OCI-M2 (cell line): ENCODE results near the gene MORN1.
"Not testable (repeated sequence)": the region's sequence is repeated elsewhere in the genome, so short reads cannot be mapped to it uniquely, and the experiment has no call there.

Source experiments
- DNase-seq: peaks from one replicate; lab custom pipeline; 2025; ENCODE audit not compliant: unreplicated experiment; lab: John Stamatoyannopoulos, UW

MORN1 gene

GRCh38 chr1:2297246-2298011, 93.9 kb downstream of the MORN1 start:
- DNase-seq = no peak

GRCh38 chr1:2296614-2297013, 94.7 kb downstream of the MORN1 start:
- DNase-seq = no peak

- not testable (repeated sequence) for DNase-seq
Observed at GRCh38 chr1:2296211-2296610, 95.1 kb downstream of the MORN1 start.

- no peak for DNase-seq
Observed at GRCh38 chr1:2295526-2295925, 95.8 kb downstream of the MORN1 start.

- DNase-seq = no peak
Observed at GRCh38 chr1:2294725-2295078, 96.7 kb downstream of the MORN1 start.

DNA sequence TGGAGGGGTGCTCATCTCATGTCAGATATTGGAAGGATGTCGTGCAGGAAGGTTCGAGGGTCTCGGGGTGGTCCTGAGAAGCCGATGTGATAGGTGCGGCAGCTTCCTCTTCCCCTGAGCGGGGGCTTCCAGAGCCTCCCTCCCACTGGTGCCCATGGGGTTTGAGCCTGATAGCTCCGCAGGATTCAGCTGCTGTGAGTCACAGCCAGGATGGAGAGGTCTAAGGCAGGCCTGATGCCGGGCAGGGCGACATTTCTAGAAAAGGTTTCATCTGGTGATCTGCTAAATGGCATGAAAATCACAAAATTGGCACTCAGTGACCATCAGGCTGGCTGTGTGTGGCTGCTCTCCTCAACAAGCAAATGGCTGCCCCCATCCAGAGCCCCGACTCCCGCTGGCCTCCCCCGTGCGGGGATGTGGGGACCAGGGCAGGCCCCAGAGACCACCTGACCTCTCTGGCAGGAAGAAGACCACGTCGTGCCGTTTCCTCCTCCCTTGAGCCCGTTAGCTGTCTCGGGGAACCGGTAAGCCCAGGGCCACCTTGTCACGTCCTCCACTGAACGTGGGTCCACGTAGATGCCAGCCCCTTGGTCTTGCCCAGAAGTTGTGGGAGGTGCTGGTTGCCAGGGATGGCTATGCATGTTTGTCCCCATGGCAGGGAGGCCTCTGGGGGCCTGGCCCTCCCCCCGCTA, 97.2 kb downstream of the MORN1 start:
- no peak for DNase-seq

DNA sequence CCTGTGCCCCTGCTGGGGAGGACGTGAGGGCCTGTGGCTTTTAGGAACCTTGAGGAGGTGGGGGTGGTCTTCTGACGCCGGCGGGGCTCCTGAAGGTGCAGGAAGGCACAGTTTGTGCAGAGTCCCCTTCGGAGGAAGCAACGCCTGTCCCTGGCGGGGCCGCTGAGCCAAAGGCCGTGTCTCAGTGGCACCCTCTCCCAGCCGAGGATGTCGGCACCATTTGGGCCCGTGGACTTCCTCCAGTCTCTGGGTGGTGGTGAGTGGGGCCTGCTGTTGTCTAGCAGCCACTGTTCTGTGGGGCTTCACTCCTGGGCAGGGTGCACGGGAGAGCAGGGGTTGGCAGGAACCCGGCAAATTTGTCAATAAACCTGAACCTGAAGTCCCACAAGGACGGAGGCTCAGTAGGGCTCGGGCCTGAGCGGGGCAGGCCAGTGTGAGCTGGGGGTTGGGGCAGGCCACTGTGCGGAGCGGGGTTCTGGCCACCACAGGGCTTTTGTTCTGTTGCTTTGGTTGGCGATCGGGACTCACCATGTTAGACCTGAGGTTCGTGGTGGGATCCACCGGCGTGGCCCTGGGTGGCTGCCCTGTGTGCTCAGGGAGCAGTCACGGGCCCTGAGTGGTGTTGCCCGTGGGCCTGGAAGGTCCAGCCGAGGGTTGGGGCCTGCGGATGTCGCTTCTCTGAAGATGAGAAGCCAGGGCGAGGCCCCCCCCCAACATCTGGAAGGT, 98.5 kb downstream of the MORN1 start:
- DNase-seq = no peak

DNA sequence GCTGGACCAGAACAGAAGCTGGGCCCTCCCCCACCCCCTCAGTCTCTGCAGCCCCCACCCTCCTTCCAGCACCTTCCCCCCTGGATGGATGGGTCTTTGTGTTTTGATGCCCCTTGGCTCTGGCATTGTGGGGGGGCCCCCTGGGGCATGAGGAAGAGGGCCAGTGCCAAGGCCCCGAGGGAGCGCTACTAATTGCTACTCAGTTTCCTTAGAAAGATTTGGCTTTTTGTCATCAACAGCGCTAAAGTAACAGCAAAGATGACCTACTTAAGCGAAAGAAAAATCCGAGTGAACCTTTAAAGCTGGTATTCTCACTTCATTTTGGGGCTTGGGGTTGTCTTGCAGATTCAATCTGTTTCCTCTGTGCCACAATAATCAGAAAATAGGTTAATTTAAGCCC, 99.8 kb downstream of the MORN1 start:
- no peak for DNase-seq

GRCh38 chr1:2290595-2291510, 100.5 kb downstream of the MORN1 start:
- DNase-seq = no peak

DNA sequence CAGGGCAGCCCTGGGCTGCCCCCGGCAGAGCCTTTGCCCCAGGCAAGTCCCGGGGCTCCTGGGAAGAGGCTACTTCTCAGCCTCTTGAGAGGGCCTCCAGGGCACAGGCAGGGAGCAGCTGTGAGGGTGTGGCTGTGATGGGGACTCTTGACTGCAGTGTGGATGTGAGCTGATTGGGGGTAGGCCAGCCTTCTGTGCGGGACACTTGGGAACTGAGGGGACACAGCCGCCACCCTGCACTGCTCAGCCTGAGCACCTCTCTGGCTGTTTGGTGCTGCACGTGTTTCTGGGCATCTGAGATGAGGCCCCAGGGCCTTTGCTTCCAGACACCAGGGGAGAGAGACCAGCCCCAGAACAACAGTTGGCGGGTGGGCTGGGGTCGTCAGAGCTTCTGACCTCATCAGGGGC, 101.2 kb downstream of the MORN1 start:
- no peak for DNase-seq

GRCh38 chr1:2289607-2290006, 101.7 kb downstream of the MORN1 start:
- no peak for DNase-seq

DNA sequence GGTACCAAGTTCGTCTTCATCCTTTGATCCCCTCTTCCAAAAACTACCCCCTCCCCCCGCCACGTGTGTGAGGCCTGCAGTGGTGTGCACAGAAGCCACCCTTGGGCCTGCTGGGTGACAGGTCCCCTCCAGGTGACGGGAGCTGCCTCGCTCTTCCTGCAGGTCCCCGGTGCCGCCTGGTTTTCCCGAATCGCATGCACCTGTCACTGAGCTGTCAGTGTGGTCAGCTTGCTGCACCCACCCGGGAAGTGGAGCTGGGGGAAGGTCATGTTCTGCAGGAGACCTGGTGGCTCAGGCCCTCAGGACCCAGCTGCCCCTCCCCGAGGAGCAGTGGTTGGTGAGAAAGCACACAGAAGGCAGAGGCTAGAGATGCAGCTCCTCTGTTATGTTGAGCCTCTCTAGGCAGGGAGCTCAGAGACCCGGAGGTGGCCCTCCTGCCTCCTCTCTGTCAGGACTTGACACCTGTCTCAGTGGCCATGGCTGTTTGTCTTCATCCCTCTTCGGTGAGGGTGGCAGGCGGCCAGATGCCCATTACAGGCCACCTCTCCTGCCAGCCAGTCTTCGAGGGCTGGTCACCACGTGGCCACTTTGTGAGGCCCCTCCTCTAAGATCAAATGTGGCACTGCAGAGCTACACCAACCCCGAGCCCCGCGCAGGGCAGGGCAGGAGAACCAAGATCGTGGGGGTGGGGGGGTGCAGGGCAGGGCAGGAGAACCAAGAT, 102.4 kb downstream of the MORN1 start:
- DNase-seq = no peak

- no peak for DNase-seq
Observed at GRCh38 chr1:2288311-2288710, 103.0 kb downstream of the MORN1 start.

GRCh38 chr1:2287649-2288048, 103.7 kb downstream of the MORN1 start:
- DNase-seq = no peak

GRCh38 chr1:2286923-2287322, 104.4 kb downstream of the MORN1 start:
- no peak for DNase-seq

DNA sequence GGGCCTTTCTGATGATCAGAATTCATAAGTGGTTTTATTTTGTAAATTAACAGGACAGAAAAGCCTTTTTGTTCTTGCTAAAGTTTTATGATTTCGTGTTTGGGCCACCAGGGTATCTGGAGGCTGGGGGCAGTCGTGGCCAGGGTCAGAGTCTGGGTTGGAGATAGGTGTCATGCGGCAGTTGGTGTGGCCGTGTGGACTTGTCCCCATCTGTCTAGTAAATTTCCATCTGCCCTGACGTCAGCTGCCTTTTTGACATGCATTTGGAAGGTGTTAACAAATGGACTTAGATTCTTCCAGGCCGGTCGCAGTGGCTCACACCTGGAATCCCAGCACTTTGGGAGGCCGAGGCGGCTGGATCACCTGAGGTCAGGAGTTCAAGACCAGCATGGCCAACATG, 106.4 kb downstream of the MORN1 start:
- no peak for DNase-seq

DNA sequence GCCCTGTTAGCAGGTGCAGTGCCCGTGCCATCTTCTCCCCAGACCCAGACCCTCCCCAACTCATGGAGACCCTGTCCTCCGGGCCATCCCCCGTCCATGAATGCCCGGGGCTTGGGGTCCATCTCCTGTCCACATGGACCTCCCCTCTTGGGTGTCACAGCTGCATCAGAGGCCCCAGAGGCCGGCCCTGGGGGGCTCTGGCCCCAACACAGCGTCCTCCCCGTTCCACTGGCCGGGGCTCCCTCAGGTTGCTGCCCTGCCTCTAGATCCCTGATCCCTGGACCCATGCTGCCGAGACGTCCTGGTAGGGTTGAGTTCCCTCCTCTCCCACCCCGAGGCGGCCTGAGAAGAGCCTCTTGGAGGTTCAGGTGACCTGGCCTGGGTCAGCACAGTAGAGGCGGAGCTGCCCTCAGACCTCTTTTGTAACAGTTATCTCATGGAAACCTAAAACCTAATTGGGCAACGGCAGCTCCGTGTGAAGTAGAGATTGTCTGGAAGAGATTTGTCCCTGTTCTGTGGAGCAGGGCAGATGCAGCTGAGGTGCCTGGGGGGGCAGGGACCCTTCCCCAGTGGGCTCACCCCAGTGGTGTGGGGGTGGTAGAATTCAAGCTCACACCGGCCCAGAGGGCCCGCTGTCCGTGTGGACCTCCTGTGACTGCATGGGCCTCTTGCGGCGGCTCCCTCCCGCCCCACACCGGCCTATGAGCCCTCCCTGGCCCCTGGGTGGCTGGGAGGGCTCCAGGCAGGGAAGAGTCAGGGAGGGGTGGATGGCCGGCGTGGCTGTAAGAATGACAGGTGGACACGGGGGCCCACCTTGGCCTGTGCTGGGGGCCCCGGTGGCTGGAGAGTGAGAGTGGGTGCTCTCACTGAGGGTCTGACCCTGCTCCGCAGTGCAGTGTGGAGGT, 107.1 kb downstream of the MORN1 start:
- DNase-seq = no peak

DNA sequence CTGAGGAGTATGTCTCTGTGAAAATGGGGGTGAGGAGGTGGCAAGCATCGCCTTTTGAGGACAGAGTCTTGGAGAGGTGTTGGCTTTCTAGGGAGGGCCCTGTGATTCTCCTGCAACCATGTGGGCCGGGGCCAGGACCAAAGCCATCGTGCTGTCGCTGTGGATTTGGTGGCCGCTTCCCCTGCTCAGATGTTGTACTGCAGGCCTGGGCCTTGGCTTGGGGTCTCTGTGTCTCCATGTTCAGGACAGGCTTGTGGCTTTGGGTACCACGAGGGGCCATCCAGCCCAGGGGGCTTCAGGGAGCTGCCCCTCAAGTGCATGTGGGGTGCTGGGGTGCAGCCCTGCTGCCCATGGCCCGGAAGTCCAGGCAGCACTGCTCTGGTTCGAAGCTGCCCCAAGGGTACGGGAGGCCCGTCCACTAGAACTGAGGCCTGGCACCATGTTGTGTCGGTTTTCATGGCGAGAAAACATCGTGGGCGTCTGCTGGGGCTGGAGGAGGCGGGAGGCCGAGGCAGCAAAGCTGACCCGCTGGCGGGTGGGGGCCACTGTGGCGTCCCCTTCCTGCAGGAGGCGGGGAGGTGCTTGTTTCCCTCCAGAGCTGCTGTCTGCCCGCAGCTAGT, 107.9 kb downstream of the MORN1 start:
- no peak for DNase-seq
